Islet of Langerhans (tissue), 1 donor: ENCODE data around the gene CNNM2.
A peak's percentile ranks its signal among the peaks of the same experiment; 100 is the strongest.
"Not testable (repeated sequence)": the region's sequence is repeated elsewhere in the genome, so short reads cannot be mapped to it uniquely, and the experiment has no call there.

Experiments
- FAIRE-seq: peaks from one replicate; lab custom pipeline; 2011; peaks lifted over from hg19 to GRCh38; lab: Jason Lieb, UNC

The CNNM2 gene

GRCh38 chr10:103041391-103041790 lies 123.3 kb downstream of the CNNM2 start:
- no peak for FAIRE-seq

DNA sequence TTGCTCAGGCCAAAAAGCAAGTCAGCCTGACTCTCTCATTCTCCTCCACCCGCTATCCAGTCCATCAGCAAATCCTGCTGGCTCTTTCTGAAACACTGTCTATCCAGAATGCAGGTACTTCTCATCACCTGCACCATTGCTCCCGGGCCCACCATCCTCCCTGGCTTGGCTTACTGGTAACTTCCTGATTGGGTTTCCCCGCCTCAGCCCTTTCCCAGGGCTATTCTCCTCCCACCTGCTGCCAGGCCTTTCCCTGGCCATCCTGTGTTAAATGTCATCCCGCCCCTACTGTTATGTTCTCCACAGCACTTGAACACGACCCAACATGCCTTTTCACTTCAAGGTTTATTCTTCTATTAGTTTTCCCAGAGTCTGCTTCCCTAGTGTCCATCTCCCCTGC lies 124.0 kb downstream of the CNNM2 start:
- FAIRE-seq: no peak

DNA sequence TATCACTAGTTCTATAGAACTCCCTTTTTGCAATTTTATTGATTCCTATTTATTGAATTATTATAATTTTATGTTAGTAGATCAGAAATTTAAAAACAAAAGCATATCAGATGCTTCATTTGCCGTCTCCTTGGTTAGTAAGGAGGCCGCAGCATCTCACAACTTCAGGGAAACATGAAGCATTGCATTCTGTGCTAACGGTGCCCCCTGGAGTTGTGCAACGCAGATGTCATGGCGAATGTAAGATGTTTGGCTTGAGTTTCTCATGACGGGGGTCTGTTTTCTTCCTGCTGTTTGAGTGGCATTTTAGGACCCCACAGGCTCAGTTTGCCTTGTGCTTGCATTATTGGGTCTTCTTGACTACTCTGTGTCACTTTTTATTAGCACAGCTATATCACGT lies 124.8 kb downstream of the CNNM2 start:
- FAIRE-seq: no peak

DNA sequence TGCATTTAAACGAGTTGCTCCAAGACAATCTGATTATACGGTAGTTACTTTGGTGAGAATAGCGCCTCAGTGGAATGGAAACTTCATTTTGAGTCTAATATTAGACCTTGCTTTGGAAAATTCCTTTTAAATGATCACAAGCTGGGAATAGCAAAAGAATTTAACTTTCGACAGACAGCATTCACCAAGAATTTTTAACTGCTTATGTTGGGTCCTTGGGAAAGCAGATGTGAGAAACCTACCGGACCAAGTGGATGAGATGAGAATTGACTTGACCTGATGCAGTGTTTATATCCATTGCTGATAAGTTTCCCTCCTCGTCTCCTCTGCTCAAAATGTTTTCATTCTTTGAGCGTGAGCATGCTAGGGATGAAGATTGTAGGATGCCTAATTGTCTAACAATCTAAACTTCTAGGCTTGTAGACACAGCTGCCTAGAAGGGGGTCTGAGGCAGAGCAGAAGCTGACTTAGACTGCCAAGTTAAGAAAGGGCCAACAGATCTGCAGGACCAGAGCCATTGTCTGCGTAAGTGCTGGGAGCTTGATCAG lies 126.9 kb downstream of the CNNM2 start:
- FAIRE-seq: no peak

GRCh38 chr10:103045961-103046360 lies 127.9 kb downstream of the CNNM2 start:
- FAIRE-seq: no peak

GRCh38 chr10:103047381-103047780 lies 129.3 kb downstream of the CNNM2 start:
- no peak for FAIRE-seq

DNA sequence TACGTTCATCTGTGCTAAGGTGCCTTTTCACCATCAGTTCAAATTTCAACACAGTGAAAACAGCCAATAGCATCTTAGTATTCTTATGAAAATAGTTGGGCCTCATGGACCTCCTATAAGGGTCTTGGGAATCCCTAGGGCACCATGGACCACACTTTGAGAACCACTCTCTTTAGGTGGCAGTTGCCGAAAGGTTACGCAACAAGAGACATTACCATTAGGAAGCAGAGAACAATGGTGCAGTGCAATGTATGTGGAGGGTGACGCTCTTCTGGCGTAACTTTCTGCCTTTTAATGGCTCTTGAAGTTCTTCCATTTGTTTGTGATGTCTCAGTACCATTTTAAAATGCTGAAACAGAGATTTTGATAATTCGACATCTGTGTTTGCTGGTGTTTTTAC lies 131.1 kb downstream of the CNNM2 start:
- FAIRE-seq: no peak

GRCh38 chr10:103053659-103054581 lies 135.8 kb downstream of the CNNM2 start:
- FAIRE-seq: peak; percentile 78

DNA sequence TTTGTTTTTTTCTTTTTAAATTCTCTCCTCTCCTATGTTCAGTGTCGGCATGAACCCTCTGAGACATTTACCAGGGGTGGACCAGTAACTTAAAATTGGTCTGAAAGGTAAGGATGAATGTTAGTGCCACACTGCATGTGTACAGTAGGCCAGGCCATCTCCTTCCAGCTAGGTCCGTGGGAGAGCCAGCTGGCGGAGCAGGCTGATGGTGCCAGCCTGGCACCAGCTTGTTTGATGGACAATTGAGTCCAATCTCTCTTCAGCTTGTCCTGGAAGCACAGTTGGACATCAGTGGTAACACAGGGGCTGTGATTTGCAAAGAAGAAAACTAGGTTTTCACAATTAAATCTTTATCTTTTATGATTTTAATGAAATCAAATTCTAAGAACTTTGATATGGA lies 136.5 kb downstream of the CNNM2 start:
- no peak for FAIRE-seq

- no peak for FAIRE-seq
These were observed 137.0 kb downstream of the CNNM2 start for GRCh38 chr10:103055105-103055504.

GRCh38 chr10:103058034-103058433 lies 139.9 kb downstream of the CNNM2 start:
- FAIRE-seq: no peak

DNA sequence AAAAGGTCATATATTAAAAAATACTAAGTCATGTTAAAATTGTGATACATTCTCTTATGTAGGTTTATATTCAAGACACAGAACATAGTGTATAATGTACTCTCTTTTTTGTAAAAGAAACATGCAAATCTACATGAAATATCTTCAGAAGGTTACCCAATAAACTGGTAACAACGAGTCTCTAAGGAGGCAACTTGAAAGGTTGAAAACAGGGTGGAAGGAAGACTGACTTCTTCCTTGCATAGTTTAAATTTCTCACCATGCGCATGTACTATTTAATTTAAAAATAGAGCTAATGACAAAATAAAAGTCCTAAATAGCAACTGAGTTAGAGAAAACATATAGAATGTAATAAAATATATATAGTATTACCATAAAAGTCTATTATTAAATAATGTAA lies 142.5 kb downstream of the CNNM2 start:
- no peak for FAIRE-seq

DNA sequence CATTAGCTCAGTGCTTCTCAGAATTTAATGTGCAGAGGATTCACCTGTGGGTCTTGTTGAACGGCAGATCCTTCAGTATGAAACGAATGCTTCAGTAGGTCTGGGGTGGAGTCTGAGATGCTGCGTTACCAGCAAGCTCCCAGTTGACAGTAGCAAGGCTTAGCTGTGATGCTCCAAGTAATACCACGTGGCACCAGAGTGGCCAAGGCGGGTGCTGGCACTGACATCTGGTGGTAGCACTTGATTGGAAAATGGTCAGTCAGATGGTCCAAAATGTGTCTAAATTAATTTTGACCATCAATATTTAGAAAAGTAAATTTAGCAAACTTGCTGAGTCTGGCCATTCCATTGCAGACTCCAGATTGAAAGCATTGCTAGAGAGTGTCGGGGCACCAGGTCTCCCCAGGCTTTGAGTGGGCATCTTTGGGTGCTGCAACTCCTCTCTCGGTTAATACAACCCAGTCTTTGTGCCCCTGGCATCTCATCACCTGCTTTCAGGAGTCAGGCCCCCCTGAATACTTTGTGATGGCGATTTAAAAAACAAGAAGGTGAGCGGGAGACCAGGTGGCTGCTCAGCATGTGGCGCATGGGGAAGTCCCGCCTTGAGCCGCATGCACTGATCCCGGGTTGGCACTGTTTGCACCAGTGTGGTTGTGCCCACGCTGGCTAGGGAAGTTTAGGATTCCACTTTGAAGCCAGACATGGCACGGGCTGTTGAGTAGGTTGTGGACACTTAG lies 144.9 kb downstream of the CNNM2 start:
- no peak for FAIRE-seq

- no peak for FAIRE-seq
These were observed 146.9 kb downstream of the CNNM2 start for GRCh38 chr10:103064956-103065355.

DNA sequence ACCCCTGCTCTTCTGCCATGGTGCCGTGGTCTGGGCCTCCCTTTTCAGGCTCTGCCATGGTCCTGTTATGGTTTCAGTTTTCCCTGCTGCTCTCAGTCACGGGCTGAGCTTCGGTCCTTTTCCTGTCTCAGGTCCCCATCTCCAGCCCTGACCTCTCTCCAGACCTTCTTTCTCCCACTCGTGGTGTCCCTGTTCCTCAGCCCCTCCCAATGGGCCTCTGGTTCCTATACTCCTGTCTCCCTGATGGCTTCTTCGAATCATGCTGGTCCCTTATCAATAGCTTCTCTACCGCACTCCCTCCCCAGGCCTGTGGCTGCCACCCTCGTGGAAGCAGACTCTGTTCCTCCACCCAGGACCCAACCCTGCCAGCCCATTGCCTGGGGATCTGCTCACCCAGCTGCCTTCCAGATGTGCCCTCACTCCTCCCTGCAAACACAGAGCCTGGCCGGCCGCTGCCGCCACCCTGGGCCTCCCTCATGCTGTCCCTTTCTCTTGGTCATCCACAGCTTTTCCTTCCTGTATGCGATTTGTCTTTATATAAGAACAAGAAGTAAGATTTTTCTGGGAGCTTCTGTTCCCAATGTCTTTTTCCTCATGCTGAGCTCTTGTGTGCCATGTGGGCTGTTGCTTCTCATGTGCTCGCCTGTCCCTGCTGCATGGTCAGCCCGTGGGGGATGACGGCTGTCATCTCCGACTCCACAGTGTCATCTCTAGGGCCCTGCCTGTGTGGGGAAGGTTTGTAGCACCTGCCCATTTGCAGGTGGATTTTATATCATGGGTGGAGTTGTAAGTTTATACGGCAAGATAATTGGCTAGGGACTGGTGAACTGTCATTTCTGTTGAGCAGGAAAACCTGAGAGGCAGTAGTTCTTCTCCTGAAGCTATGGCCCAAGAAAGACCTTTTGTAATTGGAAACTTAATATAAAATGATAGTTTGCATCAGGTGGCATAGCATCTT lies 148.3 kb downstream of the CNNM2 start:
- FAIRE-seq: no peak

DNA sequence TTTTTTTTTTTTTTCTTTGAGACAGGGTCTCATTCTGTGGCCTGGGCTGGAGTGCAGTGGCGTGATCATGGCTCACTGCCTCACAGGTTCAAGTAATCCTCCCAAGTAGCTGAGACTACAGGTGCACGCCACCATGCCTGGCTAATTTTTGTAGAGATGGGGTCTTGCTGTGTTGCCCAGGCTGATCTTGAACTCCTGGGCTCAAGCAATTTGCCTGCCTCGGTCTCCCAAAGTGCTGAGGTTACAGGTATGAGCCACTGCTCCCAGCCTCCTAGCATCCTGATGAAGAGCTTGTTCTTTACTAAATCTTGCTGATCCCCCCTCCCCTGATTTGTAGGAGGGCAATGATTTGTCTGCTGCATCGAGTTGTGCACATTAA lies 149.0 kb downstream of the CNNM2 start:
- FAIRE-seq: not testable (repeated sequence)

DNA sequence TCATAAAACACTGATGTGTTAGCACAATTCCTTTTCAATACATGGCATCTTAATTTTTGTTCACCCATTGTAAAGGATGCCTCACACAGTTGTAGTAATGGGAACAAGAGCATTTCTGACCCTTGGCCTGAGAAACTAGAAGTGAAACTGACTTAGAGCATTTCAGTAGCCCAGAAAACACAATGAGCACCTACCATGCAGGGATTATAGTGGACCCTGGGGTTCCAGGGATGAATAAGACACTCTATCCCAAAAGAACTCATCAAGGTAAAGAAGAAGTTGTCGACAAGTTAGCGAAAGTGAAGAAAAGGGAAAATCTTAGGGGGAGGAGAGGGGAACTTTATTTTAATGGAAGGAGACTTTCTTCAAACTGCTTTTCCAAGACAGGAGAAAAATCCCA lies 149.4 kb downstream of the CNNM2 start:
- no peak for FAIRE-seq

- FAIRE-seq: no peak
These were observed 149.9 kb downstream of the CNNM2 start for GRCh38 chr10:103067956-103068355.

DNA sequence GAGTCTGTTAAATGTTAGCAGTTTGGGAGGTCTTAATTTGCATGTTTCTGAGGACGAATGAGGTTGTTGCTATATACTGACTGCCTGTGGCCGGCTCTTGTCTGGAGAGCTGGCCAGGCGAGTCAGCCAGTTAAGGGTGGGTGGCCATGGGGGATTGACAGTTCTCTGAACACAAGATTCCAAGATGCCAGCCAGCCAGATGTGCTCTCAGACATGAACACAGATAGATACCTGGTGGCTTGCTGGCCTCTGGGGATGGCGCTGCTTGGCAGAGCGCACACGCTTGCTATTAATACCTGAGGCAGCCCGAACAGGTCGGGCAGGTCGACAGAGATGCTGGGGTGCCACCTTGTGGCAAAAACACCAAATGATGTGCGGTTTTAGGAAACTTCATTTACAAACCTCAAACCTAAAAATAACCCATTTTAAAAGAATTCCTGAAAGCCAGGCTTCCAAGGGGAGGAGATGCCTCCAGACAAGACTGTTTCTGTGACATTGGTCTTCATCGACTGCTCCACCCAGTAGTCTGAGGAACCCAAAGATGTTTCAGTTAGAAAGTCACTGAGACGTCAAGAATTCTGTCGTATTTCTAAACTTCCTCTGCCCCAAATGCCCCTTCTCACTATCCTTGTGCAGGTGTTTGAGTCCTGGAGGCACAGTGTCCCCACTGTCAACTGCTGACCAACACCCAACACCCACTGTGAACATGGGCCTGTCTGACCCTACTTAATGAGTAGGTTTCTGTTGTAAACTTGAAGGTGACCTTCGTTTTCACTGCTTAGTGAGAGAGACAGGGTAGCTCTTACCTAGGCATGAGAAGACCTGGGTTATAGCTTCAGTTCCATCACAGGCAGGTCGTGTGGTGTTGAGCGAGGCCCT lies 151.6 kb downstream of the CNNM2 start:
- peak; percentile 41 for FAIRE-seq

DNA sequence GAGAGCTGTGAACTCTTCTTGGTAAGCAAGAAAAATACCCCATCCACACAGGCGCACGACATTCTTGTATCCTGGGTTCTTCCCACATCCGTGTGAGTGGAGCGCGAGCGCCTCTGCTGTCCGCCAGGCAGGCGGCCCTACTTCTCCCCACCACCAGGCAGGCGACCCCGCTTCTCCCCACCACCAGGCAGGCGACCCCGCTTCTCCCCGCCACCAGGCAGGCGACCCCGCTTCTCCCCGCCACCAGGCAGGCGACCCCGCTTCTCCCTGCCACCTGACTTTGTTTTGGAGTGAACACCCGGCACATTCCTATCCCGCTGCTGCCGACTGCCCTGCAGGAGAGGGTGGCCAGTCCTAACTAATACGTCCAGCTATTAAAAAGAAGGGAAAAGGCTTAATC lies 154.2 kb downstream of the CNNM2 start:
- FAIRE-seq: no peak

GRCh38 chr10:103072891-103073290 lies 154.8 kb downstream of the CNNM2 start:
- FAIRE-seq: no peak
